Fibroblast of lung (primary cell): ENCODE data around the gene DOCK4. TPM values are rescaled to one million over a fixed set of nuclear protein-coding genes. Genes with fewer than 3 reads are reported as not detected.

Experiments used
- DNase-seq, 2 donors: peaks; one replicate each; pipeline versions ENCODE4 v3.0.0 to v3.0.0-alpha.2; 2010; ENCODE audit warnings: low read depth in 2 of 2
- H2AFZ ChIP-seq: 2 replicates; pipeline ENCODE4 v1.5.1; 2012; ENCODE audit warnings: low read length, control low read depth, inconsistent platforms
- H3K27ac ChIP-seq: 2 replicates; pipeline ENCODE4 v1.5.1; 2011; ENCODE audit warnings: low read length, control low read depth; ENCODE audit not compliant: insufficient read depth
- H3K27me3 ChIP-seq: 2 replicates; pipeline ENCODE4 v1.5.1; 2011; ENCODE audit warnings: mild to moderate bottlenecking, low read length; ENCODE audit not compliant: control insufficient read depth, insufficient read depth
- H3K36me3 ChIP-seq: 2 replicates; pipeline ENCODE4 v1.5.1; 2011; ENCODE audit warnings: low read length; ENCODE audit not compliant: control insufficient read depth, insufficient read depth
- H3K4me1 ChIP-seq: 2 replicates; pipeline ENCODE4 v1.5.1; 2011; ENCODE audit warnings: low read length; ENCODE audit not compliant: control insufficient read depth, insufficient read depth; ENCODE audit errors: extremely low read depth
- H3K4me2 ChIP-seq: 2 replicates; pipeline ENCODE4 v1.5.1; 2011; ENCODE audit warnings: low read length, control low read depth; ENCODE audit not compliant: insufficient read depth; ENCODE audit errors: extremely low read depth
- H3K4me3 ChIP-seq, 4 experiments: fragments of 200-600 bp in 1 of 4; sonication (generic) in 1 of 4; replicated peaks in 1 of 4; 2 replicates each; pipeline ENCODE4 v1.5.1; 2011 to 2016; ENCODE audit warnings: low read length in 4 of 4, low read depth in 3 of 4, mild to moderate bottlenecking in 3 of 4, control low read depth in 2 of 4, inconsistent platforms in 1 of 4, mixed read lengths in 1 of 4; ENCODE audit not compliant: insufficient read depth in 1 of 4; ENCODE audit errors: control extremely low read depth in 1 of 4
- H3K79me2 ChIP-seq: 2 replicates; pipeline ENCODE4 v1.5.1; 2012; ENCODE audit warnings: mild to moderate bottlenecking, low read length, inconsistent platforms; ENCODE audit not compliant: control insufficient read depth, insufficient read depth
- H3K9ac ChIP-seq: 2 replicates; pipeline ENCODE4 v1.5.1; 2011; ENCODE audit warnings: mild to moderate bottlenecking, low read length, control low read depth; ENCODE audit not compliant: insufficient read depth
- H3K9me3 ChIP-seq: 2 replicates; pipeline ENCODE4 v1.5.1; 2012; ENCODE audit warnings: low read depth, low read length; ENCODE audit not compliant: control insufficient read depth, insufficient read depth
- H4K20me1 ChIP-seq: 2 replicates; pipeline ENCODE4 v1.5.1; 2011; ENCODE audit warnings: low read length; ENCODE audit not compliant: control insufficient read depth, insufficient read depth; ENCODE audit errors: extremely low read depth
- EZH2 ChIP-seq: IDR thresholded peaks from 2 replicates; pipeline ENCODE4 v1.5.1; 2012; ENCODE audit warnings: low read length, control low read depth, mild to moderate bottlenecking; ENCODE audit errors: missing control alignments
- polyA plus RNA-seq, 2 donors: library from polyadenylated mRNA; depleted of rRNA in 1 of 2; stranded (reverse) in 1 of 2; unstranded in 1 of 2; fragments of >200 nt; gene quantifications; 2 replicates each; pipeline ENCODE4 v1.2.1, GENCODE V29; 2011 to 2012; ENCODE audit warnings: missing spikeins in 1 of 2
- total RNA-seq: library from RNA; depleted of rRNA; stranded (reverse); fragments of >200 nt; gene quantifications from 2 replicates; pipeline ENCODE4 v1.2.1, GENCODE V29; 2014
- TF ChIP-seq, protein P1 (sequence below), 2 donors: IDR thresholded peaks in 1 of 2; conservative IDR thresholded peaks in 1 of 2; 1 replicate in 1 of 2; 2 replicates in 1 of 2; pipeline ENCODE4 v1.5.1; 2011 to 2012; ENCODE audit warnings: low read length in 2 of 2, control low read depth in 1 of 2, inconsistent platforms in 1 of 2, low read depth in 1 of 2, mild to moderate bottlenecking in 1 of 2

The DOCK4 gene
- total and polyA plus RNA-seq, 2 donors (not counting 1 experiment from before 2014, with no cell fraction given) = 20.8 to 39.3 TPM

GRCh38 chr7:112211348-112211907 is 5.2 kb upstream of the DOCK4 start:
- Histone ChIP-seq H3K79me2 (peaks cover 16% of the 10 kb centered on the region), H3K27ac (no peak overlapping the region), H4K20me1 (no peaks in the 10 kb centered on the region), H3K27me3 (no peaks in the 10 kb centered on the region), H2AFZ (no peak overlapping the region), H3K9me3 (no peaks in the 10 kb centered on the region), H3K36me3 (no peaks in the 10 kb centered on the region), H3K4me1 (peaks cover 2% of the 10 kb centered on the region), H3K4me2 (no peak overlapping the region), H3K4me3 (no peak overlapping the region), H3K9ac (no peak overlapping the region)
- peak; percentile 20 to 65 for DNase-seq
- TF ChIP-seq, protein P1, sequence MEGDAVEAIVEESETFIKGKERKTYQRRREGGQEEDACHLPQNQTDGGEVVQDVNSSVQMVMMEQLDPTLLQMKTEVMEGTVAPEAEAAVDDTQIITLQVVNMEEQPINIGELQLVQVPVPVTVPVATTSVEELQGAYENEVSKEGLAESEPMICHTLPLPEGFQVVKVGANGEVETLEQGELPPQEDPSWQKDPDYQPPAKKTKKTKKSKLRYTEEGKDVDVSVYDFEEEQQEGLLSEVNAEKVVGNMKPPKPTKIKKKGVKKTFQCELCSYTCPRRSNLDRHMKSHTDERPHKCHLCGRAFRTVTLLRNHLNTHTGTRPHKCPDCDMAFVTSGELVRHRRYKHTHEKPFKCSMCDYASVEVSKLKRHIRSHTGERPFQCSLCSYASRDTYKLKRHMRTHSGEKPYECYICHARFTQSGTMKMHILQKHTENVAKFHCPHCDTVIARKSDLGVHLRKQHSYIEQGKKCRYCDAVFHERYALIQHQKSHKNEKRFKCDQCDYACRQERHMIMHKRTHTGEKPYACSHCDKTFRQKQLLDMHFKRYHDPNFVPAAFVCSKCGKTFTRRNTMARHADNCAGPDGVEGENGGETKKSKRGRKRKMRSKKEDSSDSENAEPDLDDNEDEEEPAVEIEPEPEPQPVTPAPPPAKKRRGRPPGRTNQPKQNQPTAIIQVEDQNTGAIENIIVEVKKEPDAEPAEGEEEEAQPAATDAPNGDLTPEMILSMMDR (conservative IDR thresholded peaks at IDR 0.05 in 1 of 2, IDR thresholded peaks at IDR 0.05 in 1 of 2; ENCODE audit: low read depth in 1 of 2, low read length in 2 of 2) = no peak
- TF ChIP-seq EZH2 = no peak

GRCh38 chr7:112207765-112208164 is 1.6 kb upstream of the DOCK4 start:
- Histone ChIP-seq H2AFZ (no peak overlapping the region), H3K79me2 (peaks cover 40% of the 10 kb centered on the region), H3K9ac (no peak overlapping the region), H3K9me3 (no peaks in the 10 kb centered on the region), H3K36me3 (no peaks in the 10 kb centered on the region), H3K27ac (no peak overlapping the region), H3K27me3 (no peaks in the 10 kb centered on the region), H4K20me1 (no peaks in the 10 kb centered on the region), H3K4me3 (peak overlapping the region in 2 of 4 experiments; percentile 80 to 100), H3K4me1 (peaks cover 2% of the 10 kb centered on the region), H3K4me2 (peak overlapping the region; percentile 90)
- TF ChIP-seq, protein P1 (conservative IDR thresholded peaks at IDR 0.05 in 1 of 2, IDR thresholded peaks at IDR 0.05 in 1 of 2; ENCODE audit: low read depth in 1 of 2, low read length in 2 of 2) = no peak
- no peak for TF ChIP-seq EZH2
- no peak for DNase-seq

DNA sequence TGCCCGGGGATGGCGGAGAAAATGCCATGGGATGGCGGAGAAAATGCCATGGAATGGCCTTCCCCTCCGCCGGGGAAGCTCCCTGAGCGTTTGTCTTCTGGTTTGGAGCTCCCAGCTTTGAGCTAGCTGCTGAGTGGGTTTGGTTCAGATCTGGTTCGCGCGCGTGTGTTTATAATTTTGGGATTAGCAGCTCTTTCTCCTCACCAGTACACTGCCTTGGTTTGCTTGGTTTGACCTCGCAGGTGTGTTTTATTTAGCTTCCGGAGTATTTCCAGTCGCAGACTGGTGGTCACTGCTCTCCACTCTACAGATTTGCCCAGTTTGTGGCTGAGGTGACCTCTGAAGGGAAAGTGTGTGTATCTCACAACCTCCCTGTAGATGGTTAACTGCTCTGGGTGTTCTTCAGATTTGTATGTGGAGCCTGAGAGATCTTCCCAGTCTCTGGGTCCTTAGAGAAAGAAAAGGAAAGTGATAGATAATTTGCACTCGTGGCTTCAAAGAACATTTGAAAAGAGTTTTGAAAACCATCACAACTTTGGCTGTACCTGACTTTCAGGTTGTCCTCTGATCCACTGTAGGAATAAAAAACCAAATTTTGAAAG is 893 bp upstream of the DOCK4 start:
- Histone ChIP-seq H3K4me3 (peak overlapping the region; percentile 80 to 100 (median 98)), H3K9ac (peak overlapping the region; percentile 79), H3K79me2 (peaks cover 46% of the 10 kb centered on the region), H3K4me1 (peaks cover 2% of the 10 kb centered on the region), H3K27me3 (no peaks in the 10 kb centered on the region), H3K9me3 (no peaks in the 10 kb centered on the region), H3K4me2 (peak overlapping the region; percentile 90), H3K36me3 (no peaks in the 10 kb centered on the region), H3K27ac (peak overlapping the region; percentile 91), H2AFZ (peak overlapping the region; percentile 92), H4K20me1 (no peaks in the 10 kb centered on the region)
- TF ChIP-seq, protein P1 (conservative IDR thresholded peaks at IDR 0.05 in 1 of 2, IDR thresholded peaks at IDR 0.05 in 1 of 2; ENCODE audit: low read depth in 1 of 2, low read length in 2 of 2) = no peak
- TF ChIP-seq EZH2 = no peak
- DNase-seq = no peak
